PC-9 (cell line): ENCODE data around the gene DSCAML1.

Experiments
- CTCF ChIP-seq: fragments of 200-600 bp; sonication (generic); conservative IDR thresholded peaks from 2 replicates; pipeline ENCODE4 v1.6.1; 2017; ENCODE audit warnings: mixed run types, antibody characterized with exemption, mild to moderate bottlenecking, moderate library complexity
- EZH2 ChIP-seq: fragments of 200-600 bp; sonication (generic); IDR thresholded peaks from 2 replicates; pipeline ENCODE4 v1.8.0; 2017; ENCODE audit warnings: antibody characterized with exemption, low read depth

- TF ChIP-seq CTCF (no peak), EZH2 (no peak)
Observed at GRCh38 chr11:117833401-117833891, 36.4 kb upstream of the DSCAML1 start.
